ENCODE results near the gene KCND3.

- TF ChIP-seq POLR2A (IDR thresholded peaks at IDR 0.05): no peak
- TF ChIP-seq, protein P1, sequence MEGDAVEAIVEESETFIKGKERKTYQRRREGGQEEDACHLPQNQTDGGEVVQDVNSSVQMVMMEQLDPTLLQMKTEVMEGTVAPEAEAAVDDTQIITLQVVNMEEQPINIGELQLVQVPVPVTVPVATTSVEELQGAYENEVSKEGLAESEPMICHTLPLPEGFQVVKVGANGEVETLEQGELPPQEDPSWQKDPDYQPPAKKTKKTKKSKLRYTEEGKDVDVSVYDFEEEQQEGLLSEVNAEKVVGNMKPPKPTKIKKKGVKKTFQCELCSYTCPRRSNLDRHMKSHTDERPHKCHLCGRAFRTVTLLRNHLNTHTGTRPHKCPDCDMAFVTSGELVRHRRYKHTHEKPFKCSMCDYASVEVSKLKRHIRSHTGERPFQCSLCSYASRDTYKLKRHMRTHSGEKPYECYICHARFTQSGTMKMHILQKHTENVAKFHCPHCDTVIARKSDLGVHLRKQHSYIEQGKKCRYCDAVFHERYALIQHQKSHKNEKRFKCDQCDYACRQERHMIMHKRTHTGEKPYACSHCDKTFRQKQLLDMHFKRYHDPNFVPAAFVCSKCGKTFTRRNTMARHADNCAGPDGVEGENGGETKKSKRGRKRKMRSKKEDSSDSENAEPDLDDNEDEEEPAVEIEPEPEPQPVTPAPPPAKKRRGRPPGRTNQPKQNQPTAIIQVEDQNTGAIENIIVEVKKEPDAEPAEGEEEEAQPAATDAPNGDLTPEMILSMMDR (IDR thresholded peaks at IDR 0.05): no peak
Measured at GRCh38 chr1:111749628-111750027, 239.8 kb downstream of the KCND3 start.
